ENCODE measurements around the gene KIF22.

Gene KIF22

DNA sequence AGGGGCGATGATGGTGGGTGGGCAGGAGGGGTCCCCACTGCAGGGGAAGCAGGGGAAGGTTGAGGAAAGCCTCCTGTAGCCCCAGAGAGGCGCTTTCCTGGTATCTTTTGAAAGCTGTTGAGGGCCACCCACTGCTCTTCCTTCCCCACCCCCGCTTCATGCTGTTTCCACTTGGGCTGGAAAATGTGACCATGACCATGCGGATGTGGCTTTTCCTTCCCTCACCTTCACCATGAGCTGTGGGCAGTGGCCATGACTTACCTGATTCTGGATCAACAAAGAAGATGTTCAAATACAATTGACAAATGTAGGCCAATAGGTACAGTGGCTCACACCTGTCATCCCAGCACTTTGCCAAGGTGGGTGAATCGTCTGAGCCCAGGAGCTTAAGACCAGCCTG is 43.5 kb downstream of the KIF22 start:
- TF ChIP-seq, protein P1, sequence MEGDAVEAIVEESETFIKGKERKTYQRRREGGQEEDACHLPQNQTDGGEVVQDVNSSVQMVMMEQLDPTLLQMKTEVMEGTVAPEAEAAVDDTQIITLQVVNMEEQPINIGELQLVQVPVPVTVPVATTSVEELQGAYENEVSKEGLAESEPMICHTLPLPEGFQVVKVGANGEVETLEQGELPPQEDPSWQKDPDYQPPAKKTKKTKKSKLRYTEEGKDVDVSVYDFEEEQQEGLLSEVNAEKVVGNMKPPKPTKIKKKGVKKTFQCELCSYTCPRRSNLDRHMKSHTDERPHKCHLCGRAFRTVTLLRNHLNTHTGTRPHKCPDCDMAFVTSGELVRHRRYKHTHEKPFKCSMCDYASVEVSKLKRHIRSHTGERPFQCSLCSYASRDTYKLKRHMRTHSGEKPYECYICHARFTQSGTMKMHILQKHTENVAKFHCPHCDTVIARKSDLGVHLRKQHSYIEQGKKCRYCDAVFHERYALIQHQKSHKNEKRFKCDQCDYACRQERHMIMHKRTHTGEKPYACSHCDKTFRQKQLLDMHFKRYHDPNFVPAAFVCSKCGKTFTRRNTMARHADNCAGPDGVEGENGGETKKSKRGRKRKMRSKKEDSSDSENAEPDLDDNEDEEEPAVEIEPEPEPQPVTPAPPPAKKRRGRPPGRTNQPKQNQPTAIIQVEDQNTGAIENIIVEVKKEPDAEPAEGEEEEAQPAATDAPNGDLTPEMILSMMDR (IDR thresholded peaks at IDR 0.05; ENCODE audit: low read depth, low read length), result no peak
- Histone ChIP-seq H3K4me3 (ENCODE audit: low read depth, low read length) (no peak overlapping the region), H3K27me3 (ENCODE audit: insufficient read depth, low read depth, severe bottlenecking) (no peaks in the 10 kb centered on the region), H3K27ac (no peak overlapping the region), H3K36me3 (no peaks in the 10 kb centered on the region), H3K9me3 (ENCODE audit: severe bottlenecking) (no peaks in the 10 kb centered on the region)
- DNase-seq, result no peak

DNA sequence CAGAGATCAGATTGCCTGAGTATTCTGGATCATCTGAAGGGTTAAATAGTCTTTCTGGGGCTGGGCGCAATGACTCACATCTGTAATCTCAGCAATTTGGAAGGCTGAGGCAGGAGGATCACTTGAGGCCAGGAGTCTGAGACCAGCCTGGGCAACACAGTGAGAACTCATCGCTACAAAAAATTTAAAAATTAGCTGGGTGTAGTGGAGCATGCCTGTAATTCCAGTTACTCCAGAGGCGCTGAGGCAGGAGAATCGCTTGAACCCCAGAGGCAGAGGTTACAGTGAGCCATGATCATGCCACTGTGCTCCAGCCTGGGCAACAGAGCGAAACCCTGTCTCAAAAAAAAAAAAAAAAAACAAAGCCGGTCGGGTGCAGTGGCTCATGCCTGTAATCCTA is 45.4 kb downstream of the KIF22 start:
- H3K36me3 ChIP-seq, result no peaks in the 10 kb centered on the region
- no peak for DNase-seq
- no peak overlapping the region for H3K27ac ChIP-seq
- no peak overlapping the region for H3K4me3 ChIP-seq (ENCODE audit: low read depth, low read length)
- H3K9me3 ChIP-seq (ENCODE audit: severe bottlenecking), result no peaks in the 10 kb centered on the region
- no peaks in the 10 kb centered on the region for H3K27me3 ChIP-seq (ENCODE audit: insufficient read depth, low read depth, severe bottlenecking)
- TF ChIP-seq, protein P1 (IDR thresholded peaks at IDR 0.05; ENCODE audit: low read depth, low read length), result no peak

DNA sequence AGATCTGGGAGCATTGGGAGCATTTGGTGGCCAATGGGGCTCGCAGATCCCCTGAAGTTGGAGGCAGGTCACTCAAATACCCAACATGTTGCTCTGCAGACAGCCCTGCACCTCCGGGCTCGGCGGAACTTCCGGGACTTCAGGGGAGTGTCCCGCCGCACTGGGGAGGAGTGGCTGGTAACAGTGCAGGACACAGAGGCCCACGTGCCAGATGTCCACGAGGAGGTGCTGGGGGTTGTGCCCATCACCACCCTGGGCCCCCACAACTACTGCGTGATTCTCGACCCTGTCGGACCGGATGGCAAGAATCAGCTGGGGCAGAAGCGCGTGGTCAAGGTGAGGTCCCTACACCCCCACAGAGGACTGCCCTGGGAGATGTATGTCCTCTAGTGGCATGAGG is 46.1 kb downstream of the KIF22 start:
- no peak overlapping the region for H3K27ac ChIP-seq
- no peaks in the 10 kb centered on the region for H3K9me3 ChIP-seq (ENCODE audit: severe bottlenecking)
- DNase-seq, result no peak
- H3K27me3 ChIP-seq (ENCODE audit: insufficient read depth, low read depth, severe bottlenecking), result no peaks in the 10 kb centered on the region
- H3K36me3 ChIP-seq, result no peaks in the 10 kb centered on the region
- TF ChIP-seq, protein P1 (IDR thresholded peaks at IDR 0.05; ENCODE audit: low read depth, low read length), result no peak
- H3K4me3 ChIP-seq (ENCODE audit: low read depth, low read length), result no peak overlapping the region

DNA sequence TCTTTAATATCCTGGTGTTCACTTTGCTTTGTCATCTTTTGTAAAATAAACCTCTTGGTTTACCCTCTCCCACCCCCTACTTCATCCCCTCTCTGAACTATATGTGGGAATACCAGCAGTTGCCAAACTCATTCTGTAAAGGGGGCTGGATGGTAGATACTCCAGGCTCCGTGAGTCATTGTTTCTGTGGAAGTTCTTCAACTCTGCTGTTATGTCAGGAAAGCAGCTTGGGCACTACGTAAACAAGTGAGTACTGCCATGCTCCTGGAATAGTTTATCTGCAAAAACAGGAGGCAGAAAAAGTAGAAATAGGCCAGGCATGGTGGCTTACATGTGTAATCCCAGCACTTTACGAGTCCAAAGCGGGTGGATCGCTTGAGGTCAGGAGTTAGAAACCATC is 47.3 kb downstream of the KIF22 start:
- no peak for DNase-seq
- TF ChIP-seq, protein P1 (IDR thresholded peaks at IDR 0.05; ENCODE audit: low read depth, low read length), result no peak

DNA sequence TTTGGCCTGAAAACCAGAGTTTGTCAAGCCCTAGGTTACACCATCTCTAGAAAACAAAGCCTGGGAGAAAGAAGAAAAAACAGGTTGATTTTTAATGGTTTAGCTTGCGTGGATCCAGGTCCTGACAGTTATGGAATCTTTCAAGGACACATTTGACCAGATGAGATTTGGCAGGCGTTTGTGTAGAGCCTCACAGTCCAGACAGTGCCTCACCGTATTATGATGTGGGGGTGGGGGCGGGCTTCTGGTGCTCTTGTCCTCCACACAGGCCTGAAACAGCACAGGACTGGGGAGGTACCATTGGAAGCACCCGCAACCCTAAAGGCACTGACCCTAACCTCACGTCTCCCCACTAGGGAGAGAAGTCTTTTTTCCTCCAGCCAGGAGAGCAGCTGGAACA is 49.3 kb downstream of the KIF22 start:
- TF ChIP-seq, protein P1 (IDR thresholded peaks at IDR 0.05; ENCODE audit: low read depth, low read length), result no peak
- H3K36me3 ChIP-seq, result no peaks in the 10 kb centered on the region
- no peak for DNase-seq
- no peak overlapping the region for H3K4me3 ChIP-seq (ENCODE audit: low read depth, low read length)
- H3K27ac ChIP-seq, result no peak overlapping the region
- no peaks in the 10 kb centered on the region for H3K9me3 ChIP-seq (ENCODE audit: severe bottlenecking)
- H3K27me3 ChIP-seq (ENCODE audit: insufficient read depth, low read depth, severe bottlenecking), result no peaks in the 10 kb centered on the region

More for the DNA sequence above, 47.3 kb downstream of the KIF22 start:
- no peak overlapping the region for H3K4me3 ChIP-seq (ENCODE audit: low read depth, low read length)
- H3K36me3 ChIP-seq, result no peaks in the 10 kb centered on the region
- no peaks in the 10 kb centered on the region for H3K27me3 ChIP-seq (ENCODE audit: insufficient read depth, low read depth, severe bottlenecking)
- H3K9me3 ChIP-seq (ENCODE audit: severe bottlenecking), result no peaks in the 10 kb centered on the region
- no peak overlapping the region for H3K27ac ChIP-seq

DNA sequence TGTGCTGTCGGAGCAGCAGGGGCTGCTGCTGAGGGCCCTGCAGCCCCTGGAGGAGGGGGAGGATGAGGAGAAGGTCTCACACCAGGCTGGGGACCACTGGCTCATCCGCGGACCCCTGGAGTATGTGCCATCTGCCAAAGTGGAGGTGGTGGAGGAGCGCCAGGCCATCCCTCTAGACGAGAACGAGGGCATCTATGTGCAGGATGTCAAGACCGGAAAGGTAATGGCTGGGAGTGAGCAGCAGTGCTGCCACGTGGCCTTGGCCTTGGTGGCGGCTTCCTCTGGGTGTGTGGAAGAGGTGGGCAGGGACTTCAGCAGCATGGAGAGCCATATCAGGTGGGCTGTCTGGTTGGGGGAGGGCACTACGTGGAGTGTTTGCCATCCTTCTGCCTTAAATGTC is 49.7 kb downstream of the KIF22 start:
- DNase-seq, result no peak

More for the DNA sequence above, 49.7 kb downstream of the KIF22 start:
- Histone ChIP-seq H3K4me3 (ENCODE audit: low read depth, low read length) (no peak overlapping the region), H3K27ac (no peak overlapping the region), H3K27me3 (ENCODE audit: insufficient read depth, low read depth, severe bottlenecking) (no peaks in the 10 kb centered on the region), H3K9me3 (ENCODE audit: severe bottlenecking) (no peaks in the 10 kb centered on the region), H3K36me3 (no peaks in the 10 kb centered on the region)
- TF ChIP-seq, protein P1 (IDR thresholded peaks at IDR 0.05; ENCODE audit: low read depth, low read length), result no peak
